NCI-H1048 (cell line): ENCODE data around the gene TRAPPC12.
A peak's percentile ranks its signal among the peaks of the same experiment; 100 is the strongest.

Source experiments
- DNase-seq: peaks from one replicate; lab custom pipeline; 2025; lab: John Stamatoyannopoulos, UW

The TRAPPC12 gene

DNA sequence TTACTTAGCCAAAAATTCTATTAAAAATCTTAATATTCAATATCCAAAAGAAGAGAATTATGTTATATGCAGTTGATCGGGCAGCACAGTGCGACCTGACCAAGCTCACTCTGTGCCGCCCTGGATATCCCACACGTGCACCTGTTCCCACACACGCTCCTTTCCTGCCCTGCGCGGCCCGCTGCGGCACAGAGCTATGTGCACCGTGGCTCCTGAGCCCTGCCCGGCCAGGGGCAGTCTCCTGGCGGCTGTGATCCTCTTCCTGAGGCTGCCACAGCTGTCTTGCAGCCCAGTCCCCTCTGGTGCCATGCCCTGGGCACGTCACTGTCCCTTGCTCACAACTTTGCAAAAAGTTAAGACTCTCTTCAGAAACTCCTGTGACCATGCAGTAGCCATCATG is 29.3 kb downstream of the TRAPPC12 start:
- no peak for DNase-seq

DNA sequence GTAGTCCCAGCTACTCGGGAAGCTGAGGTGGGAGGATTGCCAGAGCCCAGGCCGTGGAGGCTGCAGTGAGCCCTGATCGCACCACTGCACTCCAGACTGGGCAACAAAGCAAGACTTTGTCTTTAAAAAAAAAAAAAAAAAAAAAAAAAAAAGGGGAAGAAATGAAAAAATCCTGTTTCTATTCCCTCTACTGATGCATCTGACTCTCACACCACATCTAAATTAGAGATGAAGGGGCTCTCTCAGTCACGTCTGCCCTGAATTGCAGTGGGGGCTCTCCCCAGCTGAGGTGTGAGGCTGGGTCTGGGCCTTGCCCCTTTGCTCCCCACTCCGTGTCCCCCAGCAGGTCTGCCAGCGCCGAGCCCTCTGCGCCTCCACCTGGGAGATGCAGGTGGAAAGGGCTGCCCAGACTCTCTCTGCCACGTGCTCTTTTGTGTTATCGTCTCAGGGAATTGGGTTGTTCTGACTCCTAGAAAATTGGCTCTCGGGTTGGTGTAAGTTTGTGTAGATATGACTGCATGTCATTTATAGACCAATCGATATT is 30.2 kb downstream of the TRAPPC12 start:
- DNase-seq, result no peak

DNA sequence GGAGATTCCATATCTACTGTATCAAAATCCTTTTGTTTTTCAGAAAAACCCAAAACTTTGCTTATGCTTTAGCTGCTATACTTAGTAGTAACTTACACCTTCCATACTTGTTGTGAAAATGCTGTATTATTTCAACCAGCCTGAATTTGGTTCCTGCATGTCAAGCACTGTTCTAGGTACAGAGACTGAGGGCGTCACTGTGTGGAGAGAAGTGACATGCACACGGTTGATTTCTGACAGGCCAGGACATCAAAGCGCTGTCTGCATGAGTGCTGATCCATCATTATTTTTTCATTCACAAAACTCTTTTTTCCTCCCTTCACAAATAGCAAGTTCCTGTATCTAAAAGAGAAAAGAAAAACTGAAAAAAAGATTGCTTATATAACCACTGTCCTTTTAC is 31.6 kb downstream of the TRAPPC12 start:
- no peak for DNase-seq

DNA sequence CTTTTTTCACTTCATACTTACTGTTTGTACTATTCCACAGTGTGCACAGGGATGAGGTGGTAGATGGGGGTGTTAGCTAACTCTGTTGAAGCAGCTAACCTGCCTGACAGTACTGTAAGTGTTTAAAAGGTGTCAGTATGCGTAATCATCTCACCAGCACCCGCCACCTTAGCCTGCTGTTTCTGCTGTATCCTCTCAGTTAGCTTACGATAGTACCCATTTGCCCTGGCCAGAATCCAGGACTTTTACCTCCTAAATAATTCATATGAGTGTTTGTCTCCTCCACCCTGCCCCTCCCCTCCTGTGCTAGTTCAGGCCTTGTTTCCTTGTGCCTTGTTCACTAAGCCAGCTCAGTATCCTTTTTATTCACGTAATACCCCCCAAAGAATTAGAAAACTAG is 34.2 kb downstream of the TRAPPC12 start:
- no peak for DNase-seq

DNA sequence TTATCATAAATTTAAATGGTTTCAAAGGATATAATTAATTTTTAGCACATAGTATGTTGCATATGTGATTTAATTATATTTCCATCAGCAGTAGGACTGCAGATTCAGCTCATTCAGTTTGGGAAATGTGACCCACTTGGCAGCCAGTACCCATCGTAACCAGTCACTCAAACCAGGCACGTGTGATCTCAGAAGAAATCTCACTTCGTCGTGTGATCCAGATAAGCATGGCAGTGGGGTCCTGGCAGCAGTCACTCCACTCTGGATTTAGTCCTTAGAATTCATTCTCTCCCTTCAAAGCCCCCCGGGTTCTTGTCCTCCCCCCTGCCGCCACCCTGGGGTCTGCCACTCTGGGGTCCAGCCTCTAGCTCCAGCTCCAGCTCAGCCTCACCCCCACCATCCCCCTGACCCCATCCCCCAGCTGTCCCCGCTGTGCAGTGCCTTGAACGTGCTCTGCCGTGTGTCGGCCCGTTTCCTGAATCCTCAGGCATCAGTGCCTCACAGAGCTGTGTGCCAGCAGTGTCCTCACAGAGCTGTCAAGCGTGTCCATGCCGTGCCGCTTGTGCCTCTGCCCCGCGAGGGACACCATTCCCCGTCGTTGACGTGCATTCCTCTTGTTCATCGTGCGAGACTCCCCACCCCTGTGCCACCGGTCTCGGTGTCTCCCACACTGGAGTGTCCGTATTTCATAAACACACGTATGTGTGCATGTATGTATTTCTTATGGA is 34.8 kb downstream of the TRAPPC12 start:
- no peak for DNase-seq

DNA sequence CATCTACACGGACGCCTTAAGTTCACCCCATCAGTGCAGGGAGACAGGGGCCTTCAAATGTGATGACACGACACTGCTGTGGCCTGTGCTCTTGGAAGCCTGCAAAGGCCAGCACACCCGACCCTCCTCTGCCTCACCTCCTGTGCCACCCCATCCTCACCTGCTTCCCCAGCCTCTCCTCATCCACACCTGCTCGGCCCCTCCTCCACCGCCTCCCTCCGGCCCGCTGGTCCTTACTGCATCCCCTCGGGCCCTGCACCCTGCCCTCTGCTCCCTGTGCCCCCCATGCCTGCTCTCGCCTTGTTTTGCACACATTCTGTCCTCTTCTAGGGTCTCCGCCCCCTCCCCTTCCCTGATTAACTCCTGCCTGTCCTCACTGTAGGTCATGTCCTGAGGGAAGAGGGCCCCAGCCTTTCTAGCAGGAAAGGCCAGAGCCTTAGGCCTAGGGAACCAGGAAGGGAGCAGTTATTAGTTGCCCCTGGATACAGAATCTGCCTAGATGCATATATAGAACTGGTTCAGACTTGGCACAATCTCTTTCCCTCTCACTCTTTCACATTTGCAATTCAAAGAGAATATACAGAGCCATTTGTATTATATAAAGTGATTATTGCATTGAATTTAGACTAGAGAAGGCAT is 39.4 kb downstream of the TRAPPC12 start:
- DNase-seq, result no peak

DNA sequence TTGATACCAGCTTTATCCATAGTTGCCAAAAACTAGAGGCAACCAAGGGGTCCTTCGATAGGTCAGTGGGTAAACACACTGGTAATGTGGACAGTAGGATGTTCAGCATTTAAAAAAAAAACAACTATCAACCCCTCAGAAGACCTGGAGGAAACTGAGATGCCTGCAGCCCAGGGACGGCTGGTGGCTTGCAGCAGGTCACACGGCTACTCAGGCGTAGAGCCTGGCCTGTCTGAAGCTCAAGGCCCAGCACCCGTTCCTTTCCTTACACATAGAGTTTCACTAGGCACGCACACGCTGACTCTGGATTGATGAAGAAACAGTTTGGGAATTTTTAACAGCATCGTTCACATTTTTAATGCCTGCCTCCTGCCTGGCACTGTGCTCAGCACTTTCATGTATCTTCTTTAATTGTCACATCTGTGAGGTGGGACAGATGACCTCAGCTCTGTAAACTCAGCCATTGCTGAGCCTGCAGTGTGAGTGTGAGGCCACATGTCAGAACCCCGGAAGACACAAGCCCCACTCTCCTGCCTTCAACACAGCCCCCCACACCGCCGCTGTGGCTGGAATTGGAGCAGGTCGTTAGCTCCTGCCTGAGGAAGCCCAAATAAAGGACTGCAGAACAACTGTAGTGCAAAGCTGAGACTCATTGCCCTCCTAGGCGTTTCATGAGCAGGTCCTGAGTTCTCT is 40.7 kb downstream of the TRAPPC12 start:
- no peak for DNase-seq

DNA sequence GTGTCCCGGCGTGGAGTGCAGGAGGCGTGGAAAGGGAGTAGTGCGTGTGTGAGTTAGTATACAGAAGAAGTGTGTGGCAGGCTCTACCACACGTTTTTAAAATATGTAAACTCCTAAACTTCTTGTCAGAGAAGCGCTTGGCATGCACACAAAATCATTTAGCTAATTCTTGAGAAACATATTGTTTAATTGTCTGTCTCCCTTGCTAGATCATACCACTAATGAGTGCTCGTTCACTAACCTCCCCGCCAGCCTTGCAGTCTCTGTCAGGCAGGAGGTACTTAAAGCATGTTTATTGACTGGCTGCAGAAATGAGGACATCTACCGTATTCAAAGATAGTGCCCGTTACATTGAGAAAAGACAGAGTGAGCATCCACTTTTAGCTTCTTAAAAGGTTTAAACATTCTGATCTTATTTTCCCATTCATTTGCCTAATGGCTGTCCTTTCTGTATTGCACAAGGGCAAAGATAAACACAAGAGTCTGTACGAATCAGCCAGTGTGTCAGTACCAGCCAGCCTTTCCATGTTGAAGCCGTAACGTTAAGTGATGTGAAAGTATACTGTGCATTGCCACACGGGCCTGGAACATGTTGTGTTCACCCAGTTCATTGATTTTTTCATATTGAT is 41.4 kb downstream of the TRAPPC12 start:
- DNase-seq, result no peak

DNA sequence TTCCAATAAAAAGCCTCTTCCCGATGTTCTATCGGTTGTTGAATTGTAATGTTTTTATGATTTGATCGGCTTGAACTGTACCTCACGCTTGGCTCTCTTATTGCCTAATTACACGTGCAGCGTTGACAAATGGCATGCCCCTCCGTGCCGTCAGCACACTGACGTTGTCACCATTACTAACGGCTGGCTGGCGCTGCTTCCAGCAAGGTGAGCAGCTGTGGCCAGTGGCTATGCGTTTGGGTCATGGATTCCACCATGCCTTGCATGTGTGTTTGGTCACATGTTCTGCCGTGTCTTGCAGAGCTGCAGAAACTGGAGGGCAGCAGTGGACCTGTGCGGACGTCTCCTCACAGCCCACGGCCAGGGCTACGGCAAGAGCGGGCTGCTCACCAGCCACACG is 42.1 kb downstream of the TRAPPC12 start:
- no peak for DNase-seq

DNA sequence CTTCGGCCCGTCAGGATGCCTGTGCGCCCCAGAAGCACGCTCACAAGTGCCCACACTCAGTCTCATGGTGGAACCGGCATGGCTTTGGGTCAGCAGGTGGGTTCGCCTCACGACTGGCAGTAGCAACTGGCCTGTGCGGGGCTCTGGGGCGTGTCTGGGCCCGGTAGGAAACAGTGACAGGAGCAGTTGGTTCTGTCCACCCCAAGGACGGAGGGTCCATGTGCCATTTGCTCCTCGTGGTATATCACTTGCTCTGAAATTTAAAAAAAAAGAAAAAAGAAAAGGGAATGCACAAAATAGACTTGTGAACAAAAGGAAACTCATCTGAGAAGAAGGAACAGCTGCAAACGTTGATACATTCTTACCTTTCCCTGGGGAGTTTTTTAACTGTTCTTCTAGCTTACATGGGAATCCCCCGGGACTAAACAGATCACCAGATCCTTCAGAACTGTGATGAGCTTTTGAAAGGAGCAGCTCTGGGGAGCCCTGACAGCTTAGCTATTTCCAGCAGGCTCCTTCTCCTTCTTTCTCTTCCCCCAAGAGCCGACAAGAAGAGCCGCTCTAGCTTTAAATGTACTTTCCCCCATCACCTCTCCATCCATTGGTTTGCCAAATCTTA is 42.8 kb downstream of the TRAPPC12 start:
- DNase-seq, result no peak

DNA sequence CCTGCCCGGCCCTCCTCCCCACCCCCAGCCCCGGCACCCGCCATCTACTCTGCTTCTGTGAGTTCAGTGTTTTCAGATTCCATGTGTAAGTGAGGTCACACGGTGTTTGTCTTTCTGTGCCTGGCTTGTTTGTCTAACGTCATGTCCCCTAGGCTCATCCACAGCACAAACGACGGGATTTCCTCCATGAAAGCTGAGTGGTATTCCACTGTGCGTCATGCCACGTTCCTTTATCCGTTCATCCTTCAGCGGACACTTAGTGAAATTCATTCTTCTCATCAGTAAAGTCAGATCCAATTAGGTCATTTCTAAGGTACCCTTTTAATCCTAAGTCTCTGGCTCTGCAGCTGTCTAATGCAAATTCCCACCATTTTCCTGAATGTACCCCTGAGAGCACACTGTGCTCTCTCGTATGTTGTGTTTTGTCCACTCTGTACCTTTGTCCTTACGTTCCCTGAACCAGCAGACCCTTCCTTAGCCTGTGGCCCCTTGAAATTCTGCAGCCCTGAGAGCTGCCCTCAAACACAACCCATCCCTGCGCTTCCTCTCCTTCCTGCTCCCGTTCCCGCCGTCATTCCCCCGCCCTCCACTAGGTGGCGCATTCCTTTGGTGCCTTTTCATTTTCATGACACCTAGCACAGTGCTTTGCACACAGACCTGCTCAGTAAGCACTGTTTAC is 44.1 kb downstream of the TRAPPC12 start:
- DNase-seq, result peak; percentile 12

DNA sequence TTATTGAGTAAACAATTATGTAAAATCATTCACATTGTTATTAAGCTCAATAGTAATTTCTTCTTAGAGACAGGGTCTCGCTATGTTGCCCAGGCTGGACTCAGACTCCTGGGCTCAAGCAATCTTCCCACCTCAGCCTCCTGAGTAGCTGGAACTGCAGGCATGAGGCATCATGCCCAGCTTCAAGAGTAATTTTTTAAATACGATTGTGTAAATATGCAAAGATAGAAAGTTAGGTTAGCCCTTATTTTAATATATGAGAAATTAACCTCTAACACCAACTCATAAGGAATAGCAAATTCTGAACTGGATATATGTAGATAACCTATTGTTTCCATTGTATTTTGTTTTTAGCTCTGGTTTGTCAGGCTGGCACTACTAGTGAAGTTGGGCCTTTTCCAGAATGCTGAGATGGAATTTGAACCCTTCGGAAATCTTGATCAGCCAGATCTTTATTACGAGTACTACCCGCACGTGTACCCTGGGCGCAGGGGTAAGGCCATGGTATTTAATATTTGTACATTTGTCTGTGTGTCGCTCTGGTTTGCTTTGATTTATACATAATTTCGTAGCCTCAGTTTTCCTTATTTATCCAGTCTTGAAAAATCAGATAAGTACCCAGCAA is 44.8 kb downstream of the TRAPPC12 start:
- no peak for DNase-seq

DNA sequence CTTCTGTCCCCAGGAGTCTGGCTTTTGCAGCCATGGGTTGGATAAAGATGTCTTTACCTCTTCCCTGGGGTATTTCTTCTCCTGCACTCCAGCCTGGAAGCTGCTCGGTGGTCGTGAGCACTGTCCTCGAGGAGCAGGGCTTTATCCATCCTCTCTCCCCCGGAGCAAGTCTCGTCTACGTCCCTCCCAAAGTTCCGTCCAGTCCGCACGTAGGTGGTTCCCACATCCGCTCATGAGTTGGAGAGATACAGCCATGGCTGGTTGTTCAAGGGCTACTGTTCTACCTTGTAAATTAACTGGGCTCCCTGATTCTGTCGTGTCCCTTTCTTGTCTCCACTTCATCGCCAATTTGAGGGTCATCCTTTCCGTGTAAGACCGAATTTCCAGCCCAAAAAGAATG is 47.1 kb downstream of the TRAPPC12 start:
- no peak for DNase-seq

DNA sequence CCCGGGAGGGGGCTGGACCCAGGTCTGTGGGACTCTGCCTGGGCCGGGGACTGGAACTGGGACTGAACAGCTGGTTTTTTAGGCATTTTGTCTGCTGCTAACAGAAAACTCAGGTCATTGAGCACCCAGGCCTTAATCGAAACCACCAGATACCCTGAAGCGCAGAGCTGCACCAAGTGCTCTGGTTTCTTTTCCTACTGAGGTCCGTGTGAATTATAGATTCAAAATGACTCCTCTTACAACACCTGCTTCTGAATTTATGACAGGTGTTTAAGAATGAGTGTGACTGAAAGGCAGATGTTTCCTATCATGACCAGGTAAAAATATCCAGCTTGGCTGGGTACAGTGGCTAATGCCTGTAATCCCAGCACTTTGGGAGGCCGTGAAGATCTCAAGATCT is 47.8 kb downstream of the TRAPPC12 start:
- no peak for DNase-seq

DNA sequence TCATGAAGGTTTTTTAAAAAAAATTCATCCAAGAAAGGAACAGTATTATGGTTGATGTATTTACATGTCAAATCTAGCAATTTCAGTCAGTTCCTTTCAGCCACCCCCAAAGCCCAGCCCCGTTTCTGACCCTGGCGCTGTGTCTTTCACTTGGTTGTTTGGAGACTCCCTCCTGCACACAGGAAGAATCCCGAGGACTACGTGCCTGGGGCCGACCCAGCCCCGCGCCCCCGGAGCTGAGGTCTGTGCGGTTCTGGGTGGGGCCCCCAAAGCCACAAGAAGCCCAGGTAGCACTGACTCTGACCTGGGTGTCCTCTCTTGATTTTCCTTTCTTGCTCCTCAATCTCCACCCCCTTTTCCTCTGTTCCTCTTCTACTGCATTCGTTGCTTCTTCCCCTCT is 49.1 kb downstream of the TRAPPC12 start:
- no peak for DNase-seq

DNA sequence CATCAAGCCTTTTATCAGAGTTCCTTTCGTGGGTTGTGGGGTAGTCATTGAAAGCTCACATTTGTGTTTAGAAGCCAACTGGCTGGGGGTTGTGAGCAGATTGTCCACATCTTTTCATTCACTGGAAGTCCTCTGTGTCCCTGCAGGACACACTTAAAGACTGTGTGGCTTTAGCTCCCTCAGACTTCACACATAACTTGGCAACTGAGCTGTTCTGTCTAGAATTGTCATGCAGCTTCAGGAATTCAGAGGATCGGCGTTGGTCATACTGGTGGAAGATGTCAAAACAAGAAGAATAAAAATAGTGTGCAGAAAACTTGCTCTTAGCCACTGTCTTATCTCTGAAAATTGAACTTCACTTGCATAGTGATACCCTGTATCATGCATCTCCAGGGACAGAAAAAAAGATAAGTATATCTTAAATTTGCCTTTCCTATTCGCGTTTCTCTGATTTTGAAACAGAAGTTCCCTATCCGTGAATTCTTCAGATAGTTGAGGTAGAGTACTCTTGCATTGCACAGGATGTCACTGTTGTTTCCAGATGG is 49.6 kb downstream of the TRAPPC12 start:
- DNase-seq, result no peak

DNA sequence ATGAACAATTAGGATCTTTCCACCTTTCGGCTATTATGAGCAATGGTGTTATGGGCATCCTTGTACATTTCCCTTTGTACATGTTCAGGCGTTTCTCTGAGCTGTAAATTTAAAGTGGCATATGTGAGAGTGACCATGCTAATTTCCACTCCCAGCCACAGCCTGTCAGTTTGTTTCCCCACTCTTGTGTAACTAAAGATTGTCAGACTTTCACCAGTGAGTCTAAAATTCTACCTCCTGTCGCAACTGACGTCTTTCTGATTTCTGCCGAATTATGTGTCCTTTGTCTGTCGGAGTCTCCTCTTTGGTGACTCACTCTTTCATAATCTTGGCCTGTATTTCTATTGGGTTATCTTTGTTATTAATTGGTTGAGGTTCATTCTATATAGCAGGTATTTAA is 50.7 kb downstream of the TRAPPC12 start:
- no peak for DNase-seq

DNA sequence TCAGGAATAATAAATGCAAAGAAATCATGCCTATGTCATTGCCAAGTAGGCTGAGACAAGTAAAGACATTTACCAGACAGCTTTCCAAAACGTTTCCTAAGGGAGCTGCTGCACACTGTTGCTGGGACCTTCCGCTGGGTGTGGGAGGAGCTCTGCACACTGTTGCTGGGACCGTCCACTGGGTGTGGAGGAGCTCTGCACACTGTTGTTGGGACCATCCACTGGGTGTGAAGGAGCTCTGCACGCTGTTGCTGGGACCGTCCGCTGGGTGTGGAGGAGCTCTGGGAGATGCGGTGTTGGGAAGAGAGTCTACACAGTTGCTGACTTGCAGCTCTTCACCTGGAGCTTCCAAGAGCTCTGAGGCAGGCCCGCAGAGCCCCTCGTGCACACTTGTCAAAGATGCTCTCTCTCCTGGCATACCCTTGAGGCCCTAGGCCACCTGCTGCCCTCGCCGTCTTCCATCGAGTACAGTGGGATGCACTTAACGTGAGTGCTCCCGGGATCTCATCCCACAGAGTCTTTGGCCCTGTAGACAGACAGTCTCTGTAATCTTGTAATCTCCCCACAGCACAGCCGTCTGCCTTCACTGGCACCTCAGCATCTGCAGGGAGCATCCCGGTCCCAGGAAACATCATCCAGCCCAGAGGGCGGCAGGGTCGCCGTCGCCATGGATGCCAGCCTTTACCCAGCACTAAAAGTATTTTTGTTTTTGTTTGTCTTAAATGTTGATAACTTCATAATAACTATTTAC is 51.4 kb downstream of the TRAPPC12 start:
- DNase-seq, result no peak

DNA sequence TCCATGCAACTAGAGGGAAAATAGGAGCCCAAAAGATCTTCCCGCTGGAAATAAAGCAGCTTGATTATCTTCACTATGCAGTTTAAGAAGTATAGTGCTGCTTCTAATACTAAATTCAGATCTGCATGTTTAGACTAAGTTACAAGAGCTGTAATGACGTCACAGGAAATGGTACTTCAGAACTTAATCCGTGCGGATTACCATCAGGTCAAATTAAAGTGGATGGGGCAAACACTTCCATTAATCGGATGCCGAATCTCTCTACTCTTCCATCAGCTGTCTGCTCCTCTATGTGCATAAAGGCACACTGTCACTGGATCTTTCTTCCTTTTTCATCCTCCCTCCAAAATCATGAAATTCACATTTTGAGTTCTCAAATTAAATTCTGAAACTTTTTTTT is 52.6 kb downstream of the TRAPPC12 start:
- no peak for DNase-seq

DNA sequence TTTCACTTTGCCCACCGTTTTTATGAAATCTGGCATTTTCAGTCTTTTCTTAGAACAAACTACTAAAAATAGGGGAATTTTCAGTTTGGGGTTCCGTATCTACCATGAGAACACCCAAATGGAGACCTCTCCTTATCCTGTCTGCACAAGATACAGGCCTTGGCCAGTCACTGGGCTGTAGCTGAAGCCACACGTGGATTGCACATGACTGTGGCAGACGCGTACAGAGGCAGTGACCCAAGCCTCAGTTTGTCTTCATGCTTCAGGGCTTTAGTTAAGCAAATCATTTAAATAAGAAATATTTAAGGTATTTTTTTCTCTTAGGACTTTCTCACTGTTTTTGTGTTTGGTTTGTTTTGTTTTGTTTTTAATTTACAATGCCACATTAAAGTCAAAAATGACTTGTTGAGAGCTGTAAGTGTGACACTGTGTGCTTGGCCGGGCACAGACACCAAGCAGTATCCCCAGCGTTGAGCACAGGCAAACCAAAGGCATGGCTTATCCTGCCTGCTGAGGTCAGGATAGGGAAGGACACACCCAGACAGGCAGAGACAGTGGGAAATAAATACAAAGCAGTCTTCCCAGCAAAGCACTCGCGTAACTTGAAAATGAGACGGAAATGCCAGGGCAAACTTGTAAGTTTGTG is 53.3 kb downstream of the TRAPPC12 start:
- no peak for DNase-seq
